Activated naive CD4-positive, alpha-beta T cell treated with anti-CD3 and anti-CD28 coated beads for 36 hours (primary cell): ENCODE results near the gene PAK3. TPM values are rescaled to one million over a fixed set of nuclear protein-coding genes. Genes with fewer than 3 reads are reported as not detected.

Experiments
- CTCF ChIA-PET: fragments of 350-600 bp; sonication (Branson Sonifier 250); formaldehyde crosslinking; loops from one replicate; lab custom pipeline; 2021; ENCODE audit warnings: antibody characterized with exemption; lab: Charles Lee
- DNase-seq: peaks from one replicate; pipeline ENCODE4 v3.0.0-alpha.2; 2020
- H3K27ac Mint-ChIP-seq: one replicate; pipeline ENCODE4 v1.8.0; 2021; ENCODE audit warnings: mild to moderate bottlenecking, mixed read lengths
- H3K27me3 Mint-ChIP-seq: one replicate; pipeline ENCODE4 v1.8.0; 2021; ENCODE audit warnings: low read depth, mixed read lengths
- H3K36me3 Mint-ChIP-seq: one replicate; pipeline ENCODE4 v1.8.0; 2021; ENCODE audit warnings: low read depth, mixed read lengths
- H3K4me1 Mint-ChIP-seq: one replicate; pipeline ENCODE4 v1.8.0; 2021; ENCODE audit warnings: low read depth, mixed read lengths
- H3K4me3 Mint-ChIP-seq: one replicate; pipeline ENCODE4 v1.8.0; 2021; ENCODE audit warnings: mild to moderate bottlenecking, moderate library complexity, mixed read lengths
- H3K9me3 Mint-ChIP-seq: one replicate; pipeline ENCODE4 v1.8.0; 2021; ENCODE audit warnings: mixed read lengths
- intact Hi-C: fragments of 100-400 bp; cut with micrococcal nuclease; formaldehyde crosslinking; loops from one replicate; pipeline ENCODE4 v1.15.1; 2023
- total RNA-seq, 2 experiments: library from RNA; stranded (reverse); gene quantifications; one replicate each; pipeline ENCODE4 v1.2.3, GENCODE V29; 2021

PAK3 gene
- total RNA-seq, 2 experiments from 2014 or later: 0.55 to 0.64 TPM

GRCh38 chrX:111151764-111152163, 55.8 kb downstream of the PAK3 start:
- intact Hi-C loops: no loop called here
- DNase-seq: no peak

GRCh38 chrX:111159232-111159631, 63.2 kb downstream of the PAK3 start:
- no peak overlapping the region for H3K4me3 Mint-ChIP-seq

More at GRCh38 chrX:111151764-111152163, 55.8 kb downstream of the PAK3 start:
- H3K4me1 Mint-ChIP-seq: no peaks in the 10 kb centered on the region
- no peaks in the 10 kb centered on the region for H3K27me3 Mint-ChIP-seq
- H3K36me3 Mint-ChIP-seq: no peaks in the 10 kb centered on the region
- no peaks in the 10 kb centered on the region for H3K9me3 Mint-ChIP-seq
- CTCF ChIA-PET: no interaction called here
- no peak overlapping the region for H3K4me3 Mint-ChIP-seq
- no peak overlapping the region for H3K27ac Mint-ChIP-seq

GRCh38 chrX:111164728-111165127, 68.7 kb downstream of the PAK3 start:
- intact Hi-C loops: no loop called here
- CTCF ChIA-PET: no interaction called here
- DNase-seq: no peak
- Mint-ChIP-seq H3K36me3 (no peaks in the 10 kb centered on the region), H3K9me3 (no peaks in the 10 kb centered on the region), H3K27ac (no peak overlapping the region), H3K4me3 (no peak overlapping the region), H3K27me3 (no peaks in the 10 kb centered on the region), H3K4me1 (no peaks in the 10 kb centered on the region)

More at GRCh38 chrX:111159232-111159631, 63.2 kb downstream of the PAK3 start:
- CTCF ChIA-PET: no interaction called here
- Mint-ChIP-seq H3K9me3 (no peaks in the 10 kb centered on the region), H3K36me3 (no peaks in the 10 kb centered on the region), H3K27ac (no peak overlapping the region), H3K4me1 (no peaks in the 10 kb centered on the region), H3K27me3 (no peaks in the 10 kb centered on the region)
- intact Hi-C loops: no loop called here
- no peak for DNase-seq

GRCh38 chrX:111165902-111166301, 69.9 kb downstream of the PAK3 start:
- CTCF ChIA-PET: interaction anchor here (0.7 kb wide), 1 partner anchor 78 kb away, joined by 3 read pairs; no protein-coding TSS in a partner anchor
- Mint-ChIP-seq H3K27me3 (no peaks in the 10 kb centered on the region), H3K9me3 (no peaks in the 10 kb centered on the region), H3K4me3 (no peak overlapping the region), H3K36me3 (no peaks in the 10 kb centered on the region), H3K27ac (no peak overlapping the region), H3K4me1 (no peaks in the 10 kb centered on the region)
- intact Hi-C loops: no loop called here
- DNase-seq: no peak

GRCh38 chrX:111167334-111167733, 71.3 kb downstream of the PAK3 start:
- CTCF ChIA-PET: interaction anchor here (0.7 to 1.2 kb wide), 2 partner anchors 278 to 1806 kb away, joined by 3 read pairs; no protein-coding TSS in a partner anchor
- intact Hi-C loops: no loop called here
- H3K27me3 Mint-ChIP-seq: no peaks in the 10 kb centered on the region
- H3K36me3 Mint-ChIP-seq: no peaks in the 10 kb centered on the region
- no peak overlapping the region for H3K27ac Mint-ChIP-seq
- no peak for DNase-seq
- H3K4me3 Mint-ChIP-seq: no peak overlapping the region
- H3K4me1 Mint-ChIP-seq: no peaks in the 10 kb centered on the region
- no peaks in the 10 kb centered on the region for H3K9me3 Mint-ChIP-seq

- H3K9me3 Mint-ChIP-seq: no peaks in the 10 kb centered on the region
- no peaks in the 10 kb centered on the region for H3K27me3 Mint-ChIP-seq
- intact Hi-C loops: loop anchor here (1.0 to 2.0 kb wide), 2 partner anchors 76 to 278 kb away; no protein-coding TSS in a partner anchor
- H3K27ac Mint-ChIP-seq: no peak overlapping the region
- H3K4me3 Mint-ChIP-seq: no peak overlapping the region
- no peaks in the 10 kb centered on the region for H3K4me1 Mint-ChIP-seq
- DNase-seq: peak; percentile 16
- H3K36me3 Mint-ChIP-seq: no peaks in the 10 kb centered on the region
- CTCF ChIA-PET: interaction anchor here (1.2 kb wide), 1 partner anchor 277 kb away, joined by 3 read pairs; no protein-coding TSS in a partner anchor
Observed at GRCh38 chrX:111168314-111168713, 72.3 kb downstream of the PAK3 start.

GRCh38 chrX:111169141-111169540, 73.2 kb downstream of the PAK3 start:
- Mint-ChIP-seq H3K36me3 (no peaks in the 10 kb centered on the region), H3K27me3 (no peaks in the 10 kb centered on the region), H3K9me3 (no peaks in the 10 kb centered on the region), H3K4me3 (no peak overlapping the region), H3K4me1 (no peaks in the 10 kb centered on the region), H3K27ac (no peak overlapping the region)
- DNase-seq: no peak
- CTCF ChIA-PET: interaction anchor here (0.8 kb wide), 1 partner anchor 71 kb away, joined by 4 read pairs; no protein-coding TSS in a partner anchor
- intact Hi-C loops: loop anchor here (2.0 kb wide), 1 partner anchor 278 kb away; no protein-coding TSS in a partner anchor

- Mint-ChIP-seq H3K27ac (no peak overlapping the region), H3K36me3 (no peaks in the 10 kb centered on the region), H3K9me3 (no peaks in the 10 kb centered on the region), H3K27me3 (no peaks in the 10 kb centered on the region), H3K4me1 (no peaks in the 10 kb centered on the region), H3K4me3 (no peak overlapping the region)
- CTCF ChIA-PET: interaction anchor here (0.8 kb wide), 1 partner anchor 71 kb away, joined by 4 read pairs; no protein-coding TSS in a partner anchor
- DNase-seq: no peak
- intact Hi-C loops: no loop called here
Observed at GRCh38 chrX:111170017-111170416, 74.0 kb downstream of the PAK3 start.

- Mint-ChIP-seq H3K27me3 (no peaks in the 10 kb centered on the region), H3K9me3 (no peaks in the 10 kb centered on the region), H3K4me3 (no peak overlapping the region), H3K36me3 (no peaks in the 10 kb centered on the region), H3K27ac (no peak overlapping the region), H3K4me1 (no peaks in the 10 kb centered on the region)
- DNase-seq: no peak
- intact Hi-C loops: no loop called here
- CTCF ChIA-PET: interaction anchor here (0.6 to 1.0 kb wide), 2 partner anchors 16 to 80 kb away, joined by 3 to 4 read pairs; no protein-coding TSS in a partner anchor
Observed at GRCh38 chrX:111180750-111181240, 84.8 kb downstream of the PAK3 start.

GRCh38 chrX:111181951-111182350, 86.0 kb downstream of the PAK3 start:
- no peaks in the 10 kb centered on the region for H3K36me3 Mint-ChIP-seq

GRCh38 chrX:111182997-111183396, 87.0 kb downstream of the PAK3 start:
- Mint-ChIP-seq H3K27me3 (no peaks in the 10 kb centered on the region), H3K9me3 (no peaks in the 10 kb centered on the region), H3K4me1 (no peaks in the 10 kb centered on the region), H3K4me3 (no peak overlapping the region), H3K27ac (no peak overlapping the region), H3K36me3 (no peaks in the 10 kb centered on the region)
- intact Hi-C loops: no loop called here
- no peak for DNase-seq
- CTCF ChIA-PET: no interaction called here

More at GRCh38 chrX:111181951-111182350, 86.0 kb downstream of the PAK3 start:
- Mint-ChIP-seq H3K4me3 (no peak overlapping the region), H3K4me1 (no peaks in the 10 kb centered on the region), H3K9me3 (no peaks in the 10 kb centered on the region), H3K27ac (no peak overlapping the region), H3K27me3 (no peaks in the 10 kb centered on the region)
- no peak for DNase-seq
- intact Hi-C loops: no loop called here
- CTCF ChIA-PET: interaction anchor here (0.6 to 1.0 kb wide), 2 partner anchors 10 to 82 kb away, joined by 4 to 5 read pairs; no protein-coding TSS in a partner anchor

GRCh38 chrX:111191598-111191997, 95.6 kb downstream of the PAK3 start:
- CTCF ChIA-PET: no interaction called here
- no peaks in the 10 kb centered on the region for H3K36me3 Mint-ChIP-seq

GRCh38 chrX:111199505-111199904, 103.5 kb downstream of the PAK3 start:
- Mint-ChIP-seq H3K9me3 (no peaks in the 10 kb centered on the region), H3K4me3 (no peak overlapping the region), H3K27ac (no peak overlapping the region), H3K36me3 (no peaks in the 10 kb centered on the region), H3K27me3 (no peaks in the 10 kb centered on the region), H3K4me1 (no peaks in the 10 kb centered on the region)
- no peak for DNase-seq
- intact Hi-C loops: no loop called here
- CTCF ChIA-PET: no interaction called here

More at GRCh38 chrX:111191598-111191997, 95.6 kb downstream of the PAK3 start:
- Mint-ChIP-seq H3K27me3 (no peaks in the 10 kb centered on the region), H3K4me3 (no peak overlapping the region), H3K9me3 (no peaks in the 10 kb centered on the region), H3K27ac (no peak overlapping the region), H3K4me1 (no peaks in the 10 kb centered on the region)
- intact Hi-C loops: no loop called here
- no peak for DNase-seq
